BLaER1 treated with 17β-estradiol and CSF1 and Interleukin-3, amounts not matched to agents 10 nM and 100 nM (cell line): ENCODE data around the gene N4BP2L2.

Experiments
- H3K27ac ChIP-seq, 11 experiments: shearing (Covaris generic); formaldehyde crosslinking; 2 replicates each; pipeline ENCODE4 v1.8.1; 2022
- H3K27me3 ChIP-seq, 11 experiments: shearing (Covaris generic); formaldehyde crosslinking; 2 replicates each; pipeline ENCODE4 v1.8.1; 2022
- H3K36me3 ChIP-seq, 11 experiments: shearing (Covaris generic); formaldehyde crosslinking; 2 replicates each; pipeline ENCODE4 v1.8.1; 2022
- H3K4me1 ChIP-seq, 10 experiments: shearing (Covaris generic); formaldehyde crosslinking; 2 replicates each; pipeline ENCODE4 v1.8.1; 2022
- H3K4me2 ChIP-seq, 11 experiments: shearing (Covaris generic); formaldehyde crosslinking; 2 replicates each; pipeline ENCODE4 v1.8.1; 2022
- H3K4me3 ChIP-seq, 10 experiments: shearing (Covaris generic); formaldehyde crosslinking; 2 replicates each; pipeline ENCODE4 v1.8.1; 2022
- H3K9ac ChIP-seq, 11 experiments: shearing (Covaris generic); formaldehyde crosslinking; 2 replicates each; pipeline ENCODE4 v1.8.1; 2022
- H3K9me3 ChIP-seq, 11 experiments: shearing (Covaris generic); formaldehyde crosslinking; replicated peaks in 1 of 11; 2 replicates each; pipeline ENCODE4 v1.8.1; 2022
- H4K20me1 ChIP-seq, 11 experiments: shearing (Covaris generic); formaldehyde crosslinking; 2 replicates each; pipeline ENCODE4 v1.8.1; 2022
- Cebpa-rat ChIP-seq, 11 experiments: shearing (Covaris generic); IDR thresholded peaks; 2 replicates each; pipeline ENCODE4 v1.8.1; 2022

N4BP2L2 gene

GRCh38 chr13:32430018-32430747, 108.4 kb downstream of the N4BP2L2 start:
- TF ChIP-seq Cebpa-rat (IDR thresholded peaks at IDR 0.05) = no peak

GRCh38 chr13:32429433-32429909, 109.1 kb downstream of the N4BP2L2 start:
- Histone ChIP-seq H3K4me2 (peak overlapping the region; percentile 76 to 97 (median 93)), H3K27me3 (no peaks in the 10 kb centered on the region), H3K36me3 (peaks cover 0 to 7% (median 0%) of the 10 kb centered on the region in 11 experiments; a peak in 5 of 22 replicates), H3K4me3 (no peak overlapping the region), H3K4me1 (peaks cover 38 to 48% (median 45%) of the 10 kb centered on the region in 10 experiments), H3K9me3 (no peaks in the 10 kb centered on the region), H3K9ac (peak overlapping the region in 7 of 11 experiments; percentile 14 to 95 (median 93); a peak in 6 of 22 replicates), H3K27ac (peak overlapping the region in 10 of 11 experiments; percentile 81 to 94 (median 90); a peak in 18 of 22 replicates), H4K20me1 (peaks cover 0 to 15% (median 0%) of the 10 kb centered on the region in 11 experiments; a peak in 2 of 22 replicates)
- TF ChIP-seq Cebpa-rat (IDR thresholded peaks at IDR 0.05) = no peak

More at GRCh38 chr13:32430018-32430747, 108.4 kb downstream of the N4BP2L2 start:
- peak overlapping the region in 8 of 11 experiments; percentile 13 to 93 (median 48); a peak in 13 of 22 replicates for H3K27ac ChIP-seq
- H4K20me1 ChIP-seq = peaks cover 0 to 7% (median 0%) of the 10 kb centered on the region in 11 experiments; a peak in 2 of 22 replicates
- peak overlapping the region; percentile 53 to 97 (median 90) for H3K4me2 ChIP-seq
- no peaks in the 10 kb centered on the region for H3K27me3 ChIP-seq
- peaks cover 34 to 47% (median 43%) of the 10 kb centered on the region in 10 experiments for H3K4me1 ChIP-seq
- peaks cover 0 to 11% (median 0%) of the 10 kb centered on the region in 11 experiments; a peak in 3 of 22 replicates for H3K36me3 ChIP-seq
- H3K9ac ChIP-seq = peak overlapping the region in 7 of 11 experiments; percentile 6 to 60 (median 38); a peak in 10 of 22 replicates
- H3K9me3 ChIP-seq = no peaks in the 10 kb centered on the region
- H3K4me3 ChIP-seq = no peak overlapping the region

GRCh38 chr13:32428581-32429432, 109.8 kb downstream of the N4BP2L2 start:
- Histone ChIP-seq H3K27me3 (no peaks in the 10 kb centered on the region), H3K36me3 (peaks cover 0 to 7% (median 7%) of the 10 kb centered on the region in 11 experiments; a peak in 7 of 22 replicates), H3K4me1 (peaks cover 43 to 51% (median 49%) of the 10 kb centered on the region in 10 experiments), H3K27ac (peak overlapping the region; percentile 77 to 94 (median 90)), H3K4me2 (peak overlapping the region; percentile 76 to 97 (median 93)), H3K9ac (peak overlapping the region; percentile 89 to 95 (median 92)), H3K4me3 (peak overlapping the region; percentile 75 to 94 (median 86)), H3K9me3 (no peaks in the 10 kb centered on the region), H4K20me1 (peaks cover 0 to 21% (median 0%) of the 10 kb centered on the region in 11 experiments; a peak in 2 of 22 replicates)
- TF ChIP-seq Cebpa-rat (IDR thresholded peaks at IDR 0.05) = no peak

- H3K9ac ChIP-seq = peak within 1 kb of the TSS; percentile 89 to 95 (median 92)
- H3K4me2 ChIP-seq = peak within 1 kb of the TSS; percentile 76 to 97 (median 93)
- no peaks in the 10 kb centered on the region for H3K9me3 ChIP-seq
- peaks cover 43 to 55% (median 51%) of the 10 kb centered on the region in 10 experiments for H3K4me1 ChIP-seq
- H3K27ac ChIP-seq = peak within 1 kb of the TSS; percentile 77 to 94 (median 90)
- H4K20me1 ChIP-seq = peaks cover 0 to 29% (median 0%) of the 10 kb centered on the region in 11 experiments; a peak in 2 of 22 replicates
- TF ChIP-seq Cebpa-rat (IDR thresholded peaks at IDR 0.05) = no peak
- peaks cover 0 to 14% (median 10%) of the 10 kb centered on the region in 11 experiments; a peak in 11 of 22 replicates for H3K36me3 ChIP-seq
- H3K4me3 ChIP-seq = peak within 1 kb of the TSS; percentile 75 to 94 (median 86)
- no peaks in the 10 kb centered on the region for H3K27me3 ChIP-seq
These were observed 110.6 kb downstream of the N4BP2L2 start, which contains the start of gene N4BP2L1 for GRCh38 chr13:32427852-32428580. TSS of gene N4BP2L1 (minus strand) at chr13:32428130. CDS start at chr13:32428082, 48 bp downstream.

- H3K4me3 ChIP-seq = peak overlapping the region; percentile 75 to 94 (median 86)
- peak in 4 of 11 experiments; percentile 15 to 70 (median 59); a peak in 4 of 22 replicates for TF ChIP-seq Cebpa-rat (IDR thresholded peaks at IDR 0.05)
- H3K36me3 ChIP-seq = peaks cover 0 to 22% (median 15%) of the 10 kb centered on the region in 11 experiments; a peak in 14 of 22 replicates
- peak overlapping the region; percentile 77 to 94 (median 90) for H3K27ac ChIP-seq
- H3K9me3 ChIP-seq = peaks cover 0 to 7% (median 0%) of the 10 kb centered on the region in 11 experiments; a peak in 2 of 22 replicates
- H4K20me1 ChIP-seq = peaks cover 0 to 36% (median 0%) of the 10 kb centered on the region in 11 experiments; a peak in 2 of 22 replicates
- H3K4me1 ChIP-seq = peaks cover 43 to 55% (median 51%) of the 10 kb centered on the region in 10 experiments
- H3K4me2 ChIP-seq = peak overlapping the region; percentile 76 to 97 (median 93)
- H3K27me3 ChIP-seq = no peaks in the 10 kb centered on the region
- H3K9ac ChIP-seq = peak overlapping the region; percentile 89 to 95 (median 92)
These were observed 111.4 kb downstream of the N4BP2L2 start for GRCh38 chr13:32426990-32427851.

- Histone ChIP-seq H3K9ac (peak overlapping the region; percentile 89 to 95 (median 92)), H3K36me3 (peaks cover 0 to 30% (median 18%) of the 10 kb centered on the region in 11 experiments; a peak in 18 of 22 replicates), H3K4me2 (peak overlapping the region; percentile 76 to 97 (median 93)), H3K9me3 (peaks cover 0 to 15% (median 4%) of the 10 kb centered on the region in 11 experiments; a peak in 14 of 22 replicates), H3K4me3 (peak overlapping the region; percentile 75 to 94 (median 86)), H4K20me1 (peaks cover 0 to 36% (median 0%) of the 10 kb centered on the region in 11 experiments; a peak in 2 of 22 replicates), H3K27me3 (no peaks in the 10 kb centered on the region), H3K4me1 (peaks cover 43 to 55% (median 51%) of the 10 kb centered on the region in 10 experiments), H3K27ac (peak overlapping the region; percentile 77 to 94 (median 90); a peak in 21 of 22 replicates)
- no peak for TF ChIP-seq Cebpa-rat (IDR thresholded peaks at IDR 0.05)
These were observed 112.2 kb downstream of the N4BP2L2 start for GRCh38 chr13:32426191-32426989.
